ENCODE measurements around the gene ACSF3. TPM values are rescaled to one million over a fixed set of nuclear protein-coding genes. Genes with fewer than 3 reads are reported as not detected.

ACSF3 gene
- total RNA-seq, 2 experiments from 2014 or later: 112 to 143 TPM

GRCh38 chr16:89096768-89097391 lies 3.2 kb downstream of the ACSF3 start:
- no peak for TF ChIP-seq CTCF (conservative IDR thresholded peaks at IDR 0.05; ENCODE audit: low read length)
- TF ChIP-seq EZH2phosphoT487 (IDR thresholded peaks at IDR 0.05; ENCODE audit: borderline replicate concordance, low read depth, low read length): no peak
- intact Hi-C loops (cut with micrococcal nuclease; ENCODE audit: unreplicated experiment): loop anchor here (5.0 to 10.0 kb wide), 3 partner anchors 70 to 282 kb away; partner anchors contain the start of gene APRT
- Histone ChIP-seq H2AFZ (ENCODE audit: low read length) (no peak overlapping the region), H3K4me3 (ENCODE audit: low read depth, low read length, poor library complexity, severe bottlenecking) (peak overlapping the region; percentile 99), H3K9me2 (ENCODE audit: insufficient read depth, low read length) (no peaks in the 10 kb centered on the region), H3K4me1 (ENCODE audit: insufficient read depth, low read length, poor library complexity, severe bottlenecking) (peaks cover 58% of the 10 kb centered on the region), H3K36me3 (ENCODE audit: insufficient read depth, low read length) (peaks cover 58% of the 10 kb centered on the region), H3K9me3 (ENCODE audit: low read length) (no peaks in the 10 kb centered on the region), H4K20me1 (ENCODE audit: insufficient read depth, low read length) (no peaks in the 10 kb centered on the region), H3K4me2 (ENCODE audit: low read length) (peak overlapping the region; percentile 95), H3K79me2 (ENCODE audit: insufficient read depth, low read depth, low read length) (peaks cover 69% of the 10 kb centered on the region), H3K27ac (ENCODE audit: low read depth, low read length, poor library complexity, severe bottlenecking) (peak overlapping the region; percentile 98)
- CTCF ChIA-PET (ENCODE audit: unreplicated experiment): interaction anchor here (0.6 kb wide), 1 partner anchor 109 kb away, joined by 3 read pairs; no protein-coding TSS in a partner anchor
- BruUV-seq (replicated peaks): no TSS peak
- DNase-seq (ENCODE audit: low spot score): peak; percentile 39
- POLR2A ChIA-PET: interaction anchor here (0.7 to 2.0 kb wide), 2 partner anchors 118 to 160 kb away, joined by 3 to 9 read pairs; no protein-coding TSS in a partner anchor

GRCh38 chr16:89097392-89097772 lies 3.7 kb downstream of the ACSF3 start:
- Histone ChIP-seq H3K4me2 (ENCODE audit: low read length) (peak overlapping the region; percentile 95), H3K4me1 (ENCODE audit: insufficient read depth, low read length, poor library complexity, severe bottlenecking) (peaks cover 58% of the 10 kb centered on the region), H3K36me3 (ENCODE audit: insufficient read depth, low read length) (peaks cover 63% of the 10 kb centered on the region), H3K79me2 (ENCODE audit: insufficient read depth, low read depth, low read length) (peaks cover 73% of the 10 kb centered on the region), H3K9me3 (ENCODE audit: low read length) (no peaks in the 10 kb centered on the region), H3K4me3 (ENCODE audit: low read depth, low read length, poor library complexity, severe bottlenecking) (peak overlapping the region; percentile 99), H2AFZ (ENCODE audit: low read length) (no peak overlapping the region), H3K9me2 (ENCODE audit: insufficient read depth, low read length) (no peaks in the 10 kb centered on the region), H4K20me1 (ENCODE audit: insufficient read depth, low read length) (no peaks in the 10 kb centered on the region), H3K27ac (ENCODE audit: low read depth, low read length, poor library complexity, severe bottlenecking) (peak overlapping the region; percentile 98)
- TF ChIP-seq EZH2phosphoT487 (IDR thresholded peaks at IDR 0.05; ENCODE audit: borderline replicate concordance, low read depth, low read length): no peak
- no peak for TF ChIP-seq CTCF (conservative IDR thresholded peaks at IDR 0.05; ENCODE audit: low read length)
- BruUV-seq (replicated peaks): no TSS peak
- ChIA-PET POLR2A (interaction anchor here (0.7 to 2.0 kb wide), 5 partner anchors 18 to 305 kb away, joined by 3 to 9 read pairs (median 5); no protein-coding TSS in a partner anchor), CTCF (ENCODE audit: unreplicated experiment) (interaction anchor here (0.6 kb wide), 2 partner anchors 109 to 405 kb away, joined by 3 read pairs; no protein-coding TSS in a partner anchor)
- DNase-seq (ENCODE audit: low spot score): peak; percentile 44
- intact Hi-C loops (cut with micrococcal nuclease; ENCODE audit: unreplicated experiment): loop anchor here (5.0 to 10.0 kb wide), 3 partner anchors 70 to 283 kb away; partner anchors contain the start of gene APRT
